ENCODE measurements around the gene BPI.
"Not testable (repeated sequence)": the region's sequence is repeated elsewhere in the genome, so short reads cannot be mapped to it uniquely, and the experiment has no call there.

BPI gene

DNA sequence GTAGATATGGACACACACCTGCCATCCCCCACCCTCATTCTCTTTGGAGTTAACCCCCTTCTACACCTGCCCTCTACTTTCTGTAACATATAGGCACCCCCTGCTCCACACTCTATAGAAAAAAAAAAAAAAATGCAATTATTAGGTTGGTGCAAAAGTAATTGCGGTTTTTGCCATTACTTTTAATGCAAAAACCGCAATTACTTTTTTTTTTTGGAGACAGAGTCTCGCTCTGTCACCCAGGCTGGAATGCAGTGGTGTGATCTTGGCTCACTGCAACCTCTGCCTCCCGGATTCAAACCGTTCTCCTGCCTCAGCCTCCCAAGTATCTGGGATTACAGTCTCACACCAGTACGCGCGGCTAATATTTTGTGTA, 35.6 kb downstream of the BPI start:
- not testable (repeated sequence) for DNase-seq

DNA sequence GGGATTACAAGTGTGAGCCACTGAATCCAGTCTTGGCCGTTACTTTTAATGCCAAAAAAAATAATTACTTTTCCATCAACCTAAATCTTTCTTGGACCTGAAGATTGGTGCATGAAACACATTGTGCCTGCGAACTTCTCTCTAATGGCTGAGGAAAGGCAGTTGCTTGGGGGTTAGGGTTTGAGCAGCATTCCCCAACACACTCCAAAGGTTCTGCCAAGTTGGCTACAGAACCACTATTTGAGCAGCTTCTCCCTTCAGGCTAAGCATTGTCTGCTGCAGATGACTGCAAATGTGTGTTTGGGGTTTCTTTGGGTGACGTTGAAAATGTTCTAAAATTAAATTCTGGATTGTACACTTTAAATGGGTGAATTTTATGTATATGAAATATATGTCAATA, 36.0 kb downstream of the BPI start:
- DNase-seq, result no peak

DNA sequence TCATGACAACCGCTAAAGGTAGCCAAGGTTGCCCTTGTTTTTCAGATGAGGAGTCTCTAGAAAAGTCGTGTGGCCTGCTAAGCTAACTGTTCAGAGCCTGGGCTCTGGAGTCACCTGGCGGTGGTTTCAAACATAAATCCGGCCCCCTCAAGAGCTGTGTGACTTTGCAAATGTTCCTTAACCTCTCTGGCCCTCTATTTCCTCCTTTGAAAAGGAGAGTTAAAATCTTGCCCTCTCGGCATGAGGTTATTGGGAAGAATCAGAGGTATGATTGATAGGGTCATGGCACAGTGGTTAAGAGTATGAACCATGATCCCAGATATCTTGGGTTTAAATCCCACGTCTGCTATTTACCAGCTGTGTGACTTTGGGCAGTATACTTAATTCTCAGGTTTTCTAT, 36.7 kb downstream of the BPI start:
- no peak for DNase-seq

DNA sequence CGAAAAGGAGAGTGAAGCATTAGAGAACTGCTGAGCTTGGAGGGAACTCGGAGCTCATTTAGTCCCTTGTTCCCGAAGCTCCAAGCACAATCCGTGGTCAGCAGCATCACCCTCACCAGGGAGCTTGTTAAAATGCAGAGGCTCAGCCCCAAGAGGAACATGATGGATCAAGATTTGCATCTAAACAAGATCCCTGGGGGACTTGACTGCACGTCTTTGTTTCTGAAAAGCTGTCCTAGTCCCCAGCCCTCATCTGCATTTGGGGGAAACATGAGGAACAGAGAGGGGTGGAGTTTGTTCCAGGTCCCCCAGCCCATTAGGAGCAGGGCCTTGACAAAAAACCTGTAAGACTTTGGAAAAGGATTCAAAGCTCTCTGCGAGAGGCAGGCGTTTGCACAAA, 38.3 kb downstream of the BPI start:
- no peak for DNase-seq

DNA sequence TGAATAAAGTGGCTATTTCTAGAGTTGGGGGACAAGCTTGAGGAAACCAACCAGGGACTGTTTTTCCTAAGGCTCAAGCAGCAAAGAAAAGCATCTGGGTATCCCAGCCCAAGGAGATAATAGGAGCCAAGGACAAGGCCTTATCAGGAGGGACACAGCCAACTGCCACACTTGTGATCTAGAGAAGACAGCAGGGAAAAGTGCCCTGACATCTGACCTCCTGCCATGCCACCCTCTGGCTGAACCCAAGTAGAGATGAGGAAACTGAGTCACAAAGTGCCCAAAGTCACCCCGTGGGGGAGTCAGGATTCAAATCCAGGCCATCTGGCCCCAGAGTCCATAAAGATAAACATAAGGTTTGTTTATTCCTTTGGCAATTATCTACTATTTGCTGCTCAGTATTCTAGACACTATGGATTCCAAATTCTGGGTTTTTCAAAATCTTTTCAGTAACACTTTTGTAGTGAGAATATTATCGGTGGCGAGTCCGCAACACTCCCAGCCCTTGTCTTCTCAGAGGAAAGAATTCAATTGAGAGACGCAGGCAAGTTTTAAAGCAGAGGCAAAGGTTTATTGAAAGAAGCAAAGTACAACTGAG, 38.9 kb downstream of the BPI start:
- DNase-seq, result no peak

DNA sequence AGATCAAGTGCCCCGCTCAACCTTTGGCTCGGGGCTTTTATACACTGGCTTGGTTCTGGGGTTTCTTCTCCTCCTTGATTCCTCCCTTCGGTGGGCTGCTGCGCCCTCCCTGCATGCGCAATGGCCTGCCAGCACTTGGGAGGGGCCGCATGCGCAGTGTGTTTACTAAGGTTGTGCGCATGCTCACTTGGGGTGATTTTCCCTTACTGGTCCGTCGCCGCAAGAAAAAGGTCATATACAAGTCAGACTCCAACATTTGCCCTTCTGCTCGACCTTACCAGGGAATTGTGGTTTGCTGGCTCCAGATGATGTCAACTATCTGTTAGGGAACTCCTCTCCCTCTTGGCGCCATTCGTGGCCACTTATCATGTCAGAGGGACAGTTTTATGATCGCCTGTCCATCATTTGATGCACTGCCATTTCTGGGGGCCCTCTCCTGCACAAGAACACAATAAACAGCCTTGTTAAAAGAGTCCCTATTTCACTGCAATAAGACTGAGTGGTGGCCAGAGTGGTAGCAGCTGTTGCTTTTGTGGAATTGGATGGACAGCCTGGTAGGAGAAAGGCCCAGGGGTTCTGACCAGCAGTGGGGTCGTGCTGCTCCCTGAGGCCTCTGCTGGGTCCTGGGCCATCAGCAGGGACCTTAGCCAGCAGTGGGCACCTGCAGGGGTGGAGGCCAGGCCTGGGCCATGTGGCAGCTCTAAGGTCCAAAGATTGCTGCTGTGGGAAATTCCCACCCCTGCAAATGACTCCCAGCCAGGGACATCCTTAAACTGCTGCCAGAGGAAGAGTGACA, 39.6 kb downstream of the BPI start:
- no peak for DNase-seq

DNA sequence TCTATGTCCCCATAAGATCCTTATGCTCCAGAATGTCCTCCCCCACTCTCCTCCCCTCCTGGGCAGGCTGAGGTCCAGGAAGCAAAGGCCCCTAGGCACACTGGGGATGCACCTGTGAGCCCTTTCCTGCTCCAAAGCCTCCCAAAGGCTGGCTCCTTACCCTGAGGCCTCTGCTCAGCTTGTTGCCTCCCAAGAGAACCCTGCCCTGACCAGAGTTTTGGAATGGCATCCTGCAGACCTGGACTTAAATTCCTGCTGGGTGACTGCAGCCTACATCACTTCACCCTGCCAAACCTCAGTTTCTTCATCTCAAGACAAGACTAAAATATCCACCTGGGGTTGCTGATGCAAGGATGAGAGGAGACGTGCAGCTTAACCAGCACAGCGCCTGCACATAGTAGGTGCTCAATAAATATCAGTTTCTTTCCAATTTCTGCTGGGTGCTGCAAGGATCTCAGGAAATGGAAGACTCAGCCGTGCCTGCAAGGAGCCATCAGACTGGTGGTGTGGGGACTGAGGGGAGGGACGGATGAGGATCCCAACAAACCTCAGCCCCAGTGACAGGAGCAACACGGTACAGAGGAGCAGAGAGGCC, 40.2 kb downstream of the BPI start:
- DNase-seq, result no peak

DNA sequence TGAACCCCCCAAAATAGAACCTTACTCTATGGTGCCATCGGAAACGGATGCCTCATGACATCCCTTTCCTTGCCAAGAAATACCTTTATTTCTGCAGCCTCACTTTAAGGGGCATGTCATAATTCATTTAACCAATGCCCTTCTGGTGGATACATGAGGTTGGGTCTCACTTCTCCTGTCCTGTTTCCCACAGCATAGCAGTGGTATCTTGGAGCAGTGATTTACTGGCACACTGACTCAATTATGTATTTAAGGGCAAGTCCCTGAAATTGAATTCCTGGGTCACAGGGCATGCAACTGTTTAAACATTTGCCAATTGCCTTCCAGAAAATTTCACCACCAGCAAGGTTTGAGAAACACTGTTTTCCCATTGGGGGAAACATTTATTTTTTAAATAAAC, 41.7 kb downstream of the BPI start:
- no peak for DNase-seq

DNA sequence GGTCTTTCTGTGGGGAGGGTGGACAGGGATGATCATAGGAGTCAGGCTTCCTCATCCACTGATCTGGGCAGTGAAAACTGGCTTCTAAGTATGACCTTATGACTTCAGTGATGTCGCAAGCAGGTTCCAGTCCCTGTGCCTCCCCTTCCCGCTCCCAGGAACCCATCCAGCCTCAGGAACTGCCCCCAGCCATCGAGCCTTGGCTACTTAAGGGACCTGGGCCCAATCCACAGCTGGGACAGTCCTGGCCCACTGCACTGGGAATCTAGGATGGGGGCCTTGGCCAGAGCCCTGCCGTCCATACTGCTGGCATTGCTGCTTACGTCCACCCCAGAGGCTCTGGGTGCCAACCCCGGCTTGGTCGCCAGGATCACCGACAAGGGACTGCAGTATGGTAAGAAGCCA, 42.3 kb downstream of the BPI start, which contains the start of gene LBP:
Gene LBP, plus strand, starts transcription at position 236 of the 405 bp plus-strand sequence. Its CDS starts 35 bp downstream, at position 271.
- DNase-seq, result no peak

DNA sequence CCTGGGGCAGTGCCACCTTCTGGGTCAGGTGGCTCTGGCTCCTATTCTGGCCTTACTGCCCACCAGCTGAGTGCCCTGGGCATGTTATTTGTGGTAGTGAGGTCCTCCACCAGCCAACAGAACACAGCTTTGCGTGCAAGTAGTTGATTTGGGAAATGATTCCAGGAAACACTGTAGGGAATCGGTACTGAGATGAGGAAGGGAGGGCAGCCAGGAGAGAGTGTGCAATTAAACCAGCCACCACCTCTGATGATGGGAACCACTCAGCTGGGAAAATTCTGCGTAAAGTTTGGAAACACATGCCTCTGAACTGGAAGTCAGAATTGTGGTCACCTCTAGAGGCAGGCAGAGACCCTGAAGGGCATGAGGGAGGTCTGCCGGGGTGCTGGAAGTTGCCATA, 42.8 kb downstream of the BPI start:
- no peak for DNase-seq

DNA sequence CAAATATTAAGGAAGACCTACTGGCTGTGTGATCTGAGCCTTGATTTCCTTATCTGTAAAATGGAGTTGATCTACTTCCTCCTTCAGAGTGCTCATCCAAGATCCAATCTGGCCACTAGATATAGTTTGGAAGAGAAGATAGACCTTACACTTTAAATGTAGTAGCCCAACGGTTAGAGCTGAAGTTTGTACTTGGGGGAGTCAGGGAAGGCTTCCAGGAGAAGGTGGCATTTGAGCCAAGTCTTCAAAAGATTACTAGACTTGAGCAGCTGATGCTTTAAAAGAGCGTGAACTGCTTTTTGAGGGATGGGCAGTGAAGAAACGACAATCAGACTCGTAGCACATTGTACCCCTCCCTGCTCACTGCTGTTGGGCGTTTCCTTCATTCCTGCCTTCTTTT, 45.9 kb downstream of the BPI start:
- no peak for DNase-seq

DNA sequence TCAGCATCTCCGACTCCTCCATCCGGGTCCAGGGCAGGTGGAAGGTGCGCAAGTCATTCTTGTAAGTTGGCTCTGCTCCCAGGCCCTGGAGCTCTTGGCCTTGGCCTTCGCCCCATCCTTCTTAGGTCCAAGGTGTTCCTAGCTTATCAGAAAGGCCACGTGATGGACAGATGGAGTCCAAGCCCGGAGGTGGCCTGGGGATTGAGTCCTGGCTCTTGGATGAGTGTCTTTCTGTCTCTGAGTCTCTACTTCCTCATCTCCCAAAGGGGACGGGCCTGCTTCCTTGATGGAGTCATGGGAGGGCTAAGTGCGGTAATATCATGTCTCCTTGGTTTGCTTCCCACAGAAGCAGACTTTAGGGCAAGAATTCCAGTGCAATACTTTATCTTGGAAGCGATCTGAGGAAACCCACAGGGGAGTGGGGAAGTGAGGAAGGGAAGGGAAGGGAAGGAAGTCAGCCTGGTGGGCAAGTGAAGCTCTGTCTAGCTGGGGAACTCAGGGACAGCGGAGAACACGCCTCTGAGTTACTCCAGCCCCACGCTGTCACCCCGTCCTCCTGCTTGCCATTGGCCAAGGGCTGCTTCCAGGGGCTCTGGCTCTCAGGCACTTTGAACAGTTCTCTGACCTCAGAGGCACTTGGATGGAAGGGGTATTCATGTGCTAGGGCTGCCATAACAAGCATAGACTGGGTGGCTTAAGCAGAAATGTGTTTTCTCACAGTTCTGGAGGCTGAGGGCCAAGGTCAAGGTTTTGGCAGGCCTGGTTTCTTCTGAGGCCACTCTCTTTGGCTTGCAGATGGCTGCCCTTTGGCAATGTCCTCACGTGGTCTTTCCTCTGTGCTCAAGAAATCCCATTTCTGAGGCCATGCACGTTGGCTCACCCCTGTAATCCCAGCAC, 47.2 kb downstream of the BPI start:
- no peak for DNase-seq

DNA sequence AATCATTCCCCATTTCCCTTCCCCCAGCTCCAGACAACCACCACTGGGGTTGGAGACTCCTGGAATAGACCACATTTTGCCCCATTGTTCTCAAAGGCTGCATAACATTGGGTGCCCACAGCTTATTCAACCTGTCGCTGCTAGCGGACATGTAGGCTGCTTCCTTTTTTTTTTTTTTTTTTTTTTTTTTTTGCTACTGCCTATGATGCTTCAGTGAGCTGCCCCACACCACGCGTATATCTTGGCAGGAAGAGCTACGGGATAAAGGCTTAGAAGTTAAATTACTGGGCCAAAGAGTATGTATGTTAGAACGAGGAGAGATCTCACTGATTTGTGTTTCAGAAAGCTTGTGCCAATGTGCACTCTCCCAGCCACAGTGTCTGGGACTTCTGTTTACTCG, 49.4 kb downstream of the BPI start:
- no peak for DNase-seq

DNA sequence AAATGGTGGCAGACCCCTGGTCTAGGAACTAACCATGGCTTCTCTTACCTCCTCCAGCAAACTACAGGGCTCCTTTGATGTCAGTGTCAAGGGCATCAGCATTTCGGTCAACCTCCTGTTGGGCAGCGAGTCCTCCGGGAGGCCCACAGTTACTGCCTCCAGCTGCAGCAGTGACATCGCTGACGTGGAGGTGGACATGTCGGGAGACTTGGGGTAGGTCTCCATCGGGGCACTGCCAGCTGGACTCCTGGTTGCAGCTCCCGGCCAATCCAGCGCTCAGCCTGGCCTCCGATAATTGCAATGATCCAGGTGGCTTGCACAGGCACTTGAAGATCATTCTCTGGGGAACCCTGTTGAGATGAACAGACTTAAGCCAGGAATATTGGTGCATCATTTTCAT, 50.3 kb downstream of the BPI start:
- DNase-seq, result no peak

DNA sequence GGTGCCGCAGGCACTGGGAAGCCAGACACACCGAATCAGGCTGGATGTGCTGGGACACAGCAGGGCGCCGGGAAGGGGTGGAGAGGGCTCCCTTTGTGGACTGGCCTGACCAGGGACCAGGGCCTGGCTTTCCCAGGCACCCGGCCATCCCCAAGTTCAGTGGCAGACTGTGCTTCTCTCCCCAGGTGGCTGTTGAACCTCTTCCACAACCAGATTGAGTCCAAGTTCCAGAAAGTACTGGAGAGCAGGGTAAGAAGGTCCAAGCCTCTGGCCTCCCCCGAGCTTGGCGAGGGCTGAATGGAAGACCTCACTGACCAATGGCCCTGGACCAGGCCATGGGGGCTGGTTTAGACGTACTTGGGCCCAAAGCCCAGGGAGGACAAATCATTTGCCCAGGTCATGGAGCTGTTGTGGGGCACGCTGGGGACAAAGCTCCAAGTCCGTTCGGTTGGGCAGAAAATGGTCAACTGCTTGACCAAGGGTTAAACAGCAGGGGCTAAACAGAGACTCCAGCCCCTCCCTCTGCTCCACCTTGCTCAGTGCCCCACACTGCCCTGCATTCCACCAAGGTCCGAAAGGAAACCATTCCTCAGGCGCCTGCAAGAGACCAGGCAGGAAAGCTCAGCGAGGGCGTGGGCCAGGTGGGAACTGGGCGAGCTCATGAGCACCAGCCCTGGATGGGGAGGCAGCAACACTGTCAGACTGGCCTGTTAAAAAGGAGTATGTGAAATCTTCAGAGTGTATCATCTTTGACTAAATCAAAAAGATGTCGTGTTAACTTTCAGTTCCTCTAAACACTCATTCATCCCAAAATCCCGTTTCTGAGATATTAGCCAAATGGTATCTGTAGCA, 51.4 kb downstream of the BPI start:
- DNase-seq, result no peak

DNA sequence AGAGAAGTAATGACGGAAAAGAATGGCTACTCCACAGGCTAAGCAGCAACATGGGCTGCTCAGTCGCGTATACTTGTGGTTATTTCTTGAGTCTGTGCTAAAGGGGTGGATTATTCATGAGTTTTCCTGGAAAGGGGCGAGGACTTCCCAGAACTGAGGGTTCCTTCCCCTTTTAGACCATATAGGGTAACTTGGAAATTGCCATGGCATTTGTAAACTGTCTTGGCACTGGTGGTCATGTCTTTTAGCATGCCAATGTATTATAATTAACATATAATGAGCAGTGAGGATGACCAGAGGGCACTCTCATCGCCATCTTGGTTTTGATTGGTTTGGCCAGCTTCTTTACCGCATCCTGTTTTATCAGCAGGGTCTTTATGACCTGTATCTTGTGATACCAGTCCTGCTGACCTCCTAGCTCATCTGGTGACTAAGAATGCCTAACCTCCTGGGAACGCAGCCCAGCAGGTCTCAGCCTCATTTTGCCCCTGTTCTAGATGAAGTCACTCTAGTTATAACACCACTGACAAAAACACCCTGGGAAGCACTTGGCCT, 53.8 kb downstream of the BPI start:
- DNase-seq, result no peak

DNA sequence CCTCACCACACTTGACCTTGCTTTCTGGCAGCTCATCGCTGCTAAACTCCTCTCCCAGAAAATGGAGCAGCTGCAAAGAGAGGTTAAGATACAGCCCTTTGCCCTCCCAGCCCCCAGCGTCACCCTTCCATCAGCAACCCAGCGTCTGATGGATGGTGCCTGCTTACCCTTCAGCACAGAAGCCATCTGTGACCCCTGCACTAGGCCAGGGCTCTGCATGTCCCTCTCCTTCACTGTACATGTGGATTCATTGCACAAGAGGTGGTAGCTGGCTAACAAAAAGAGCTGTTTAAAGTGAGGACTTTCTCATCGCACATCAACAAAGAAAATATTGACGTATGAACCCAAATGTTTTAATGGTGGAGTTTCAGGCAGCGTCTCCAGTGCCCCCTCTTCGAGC, 54.6 kb downstream of the BPI start:
- DNase-seq, result no peak

DNA sequence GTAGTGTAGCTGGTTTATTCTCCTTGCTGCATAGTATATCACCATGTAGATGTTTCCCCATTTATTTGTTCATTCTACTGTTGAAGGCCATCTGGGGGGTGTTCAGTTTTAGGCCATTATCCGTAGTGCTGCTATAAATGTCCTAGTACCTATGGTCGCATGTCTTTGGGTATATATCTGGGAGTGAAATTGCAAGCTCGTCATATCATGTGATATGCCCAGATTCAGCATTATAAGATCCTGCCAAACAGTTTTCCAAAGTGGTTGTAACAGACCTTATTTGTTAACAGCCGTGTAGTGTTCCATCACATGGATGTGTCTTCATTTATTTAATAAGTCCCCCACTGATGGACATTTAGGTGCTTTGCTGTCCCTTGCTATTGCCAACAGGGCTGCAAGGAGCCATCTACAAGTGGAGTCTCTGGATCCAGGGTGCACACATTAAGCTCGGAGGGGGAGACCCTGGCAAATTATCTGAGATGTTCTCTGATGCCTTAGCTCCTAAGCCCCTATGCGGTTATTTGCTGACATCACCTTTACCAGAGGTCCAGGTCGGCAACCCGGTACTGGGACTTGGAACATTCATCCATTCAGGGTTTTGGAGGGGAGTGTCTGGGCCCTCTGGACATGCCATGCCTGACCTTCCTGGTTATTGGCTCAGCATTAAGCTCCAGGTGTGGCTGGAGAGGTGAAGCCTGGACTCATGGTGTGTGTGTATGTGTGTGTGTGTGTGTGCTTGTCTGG, 59.2 kb downstream of the BPI start:
- no peak for DNase-seq

DNA sequence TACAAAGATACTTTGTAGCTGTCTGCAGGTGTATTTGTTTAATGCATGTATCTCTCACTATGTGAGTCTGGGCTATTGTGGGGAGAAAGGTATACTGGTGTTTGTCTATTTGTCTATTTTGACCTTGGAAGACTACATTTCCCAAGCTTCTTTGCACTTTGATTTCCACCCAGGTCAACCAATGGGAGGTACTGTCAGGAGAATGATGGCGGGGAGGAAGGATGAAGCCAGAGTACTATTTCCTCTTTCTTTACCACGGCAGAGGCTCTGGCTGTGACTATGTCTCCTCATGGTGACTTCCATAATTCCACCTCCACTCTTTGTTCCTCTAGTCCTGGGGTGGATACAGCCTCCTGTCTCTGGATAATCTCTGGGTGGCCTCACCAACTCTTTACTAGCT, 65.4 kb downstream of the BPI start:
- no peak for DNase-seq

DNA sequence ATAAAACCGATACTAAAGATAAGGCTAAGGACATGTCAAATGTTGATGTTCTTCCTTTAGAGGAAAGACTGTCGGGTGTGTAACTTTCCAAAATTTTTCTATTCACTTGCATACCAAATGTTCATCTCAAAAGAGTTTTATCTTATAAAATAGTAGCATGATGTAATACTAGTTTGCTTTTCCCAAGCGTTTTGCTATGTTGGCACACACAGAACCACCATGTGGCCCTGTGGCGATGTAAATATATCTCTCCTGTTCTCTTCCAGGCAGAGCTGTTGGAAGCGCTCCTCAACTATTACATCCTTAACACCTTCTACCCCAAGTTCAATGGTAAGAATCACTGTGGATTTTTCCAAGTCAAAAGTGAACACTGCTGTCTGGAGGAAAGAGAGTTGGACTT, 68.8 kb downstream of the BPI start:
- no peak for DNase-seq

DNA sequence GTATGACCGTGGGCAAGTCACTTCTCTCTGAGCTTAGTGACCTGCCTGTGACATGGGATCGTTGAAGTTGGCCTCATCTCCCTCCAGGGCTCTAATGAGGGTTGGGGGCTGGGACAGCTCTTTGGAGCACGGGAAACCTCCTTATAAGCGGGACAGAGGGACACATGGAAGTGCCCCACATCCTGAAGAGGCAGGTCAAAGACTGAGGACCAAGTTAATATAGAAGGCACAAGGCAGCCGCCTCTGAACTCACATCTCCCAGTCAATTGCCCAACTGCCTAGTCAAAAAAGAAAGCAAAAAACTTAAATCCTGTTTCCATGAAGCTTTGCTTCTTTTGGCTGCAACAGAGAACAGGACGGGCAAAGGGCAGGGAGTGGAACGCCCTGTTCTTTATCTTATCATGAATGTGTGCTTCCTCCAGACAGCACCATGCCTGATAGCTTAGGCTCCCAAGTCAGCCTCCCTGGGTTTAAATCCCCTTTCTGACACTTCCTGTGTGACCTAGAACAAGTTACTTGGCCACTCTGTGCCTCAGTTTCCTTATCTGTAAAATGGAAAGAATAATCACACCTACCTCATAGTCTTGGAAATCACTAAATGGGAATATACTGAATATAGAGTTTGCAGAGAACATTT, 69.4 kb downstream of the BPI start:
- no peak for DNase-seq

All from cortex of kidney (tissue), 1 donor.